Breast epithelium (tissue), 3 donors: ENCODE measurements around the gene RXRG.

Experiments used
- CTCF ChIP-seq, 3 donors: fragments of 450-650 bp; IDR thresholded peaks; one replicate each; pipeline ENCODE4 v1.5.1; 2016 to 2017; ENCODE audit warnings: antibody characterized with exemption in 3 of 3, mild to moderate bottlenecking in 3 of 3, moderate library complexity in 3 of 3
- POLR2AphosphoS5 ChIP-seq, 3 donors: sonication (generic); formaldehyde crosslinking; IDR thresholded peaks; one replicate each; pipeline ENCODE4 v1.6.1; 2017; ENCODE audit warnings: antibody characterized with exemption in 3 of 3

- TF ChIP-seq CTCF (IDR thresholded peaks at IDR 0.05) (no peak), POLR2AphosphoS5 (IDR thresholded peaks at IDR 0.05) (no peak)
Observed at GRCh38 chr1:165351863-165352441, 93.0 kb downstream of the RXRG start.
